GM23248 (cell line): ENCODE results near the gene BEND7. TPM values are rescaled to one million over a fixed set of nuclear protein-coding genes. Genes with fewer than 3 reads are reported as not detected.

Experiments
- DNase-seq: peaks from one replicate; pipeline ENCODE4 v3.0.0-alpha.2; 2015
- H2AFZ ChIP-seq: fragments of 200-600 bp; sonication (generic); 2 replicates; pipeline ENCODE4 v1.6.1; 2016; ENCODE audit warnings: antibody characterized with exemption
- H3F3A ChIP-seq: fragments of 200-600 bp; sonication (generic); 2 replicates; pipeline ENCODE4 v1.6.1; 2016; ENCODE audit warnings: mild to moderate bottlenecking, antibody characterized with exemption, mixed run types; ENCODE audit not compliant: insufficient read depth
- H3K27ac ChIP-seq: fragments of 200-600 bp; sonication (generic); 2 replicates; pipeline ENCODE4 v1.5.1; 2016; ENCODE audit warnings: mild to moderate bottlenecking
- H3K27me3 ChIP-seq: fragments of 200-600 bp; sonication (generic); replicated peaks from 2 replicates; pipeline ENCODE4 v1.6.1; 2016; ENCODE audit warnings: mild to moderate bottlenecking; ENCODE audit not compliant: insufficient read depth
- H3K36me3 ChIP-seq: fragments of 200-600 bp; sonication (generic); 2 replicates; pipeline ENCODE4 v1.6.1; 2016; ENCODE audit warnings: low read depth, mild to moderate bottlenecking
- H3K4me1 ChIP-seq: fragments of 200-600 bp; sonication (generic); 2 replicates; pipeline ENCODE4 v1.6.1; 2016; ENCODE audit warnings: mild to moderate bottlenecking; ENCODE audit not compliant: insufficient read depth
- H3K4me2 ChIP-seq: fragments of 200-600 bp; sonication (generic); one replicate; pipeline ENCODE4 v1.6.1; 2016; ENCODE audit warnings: mild to moderate bottlenecking; ENCODE audit not compliant: unreplicated experiment
- H3K4me3 ChIP-seq: fragments of 200-600 bp; sonication (generic); 2 replicates; pipeline ENCODE4 v1.5.1; 2016; ENCODE audit warnings: mild to moderate bottlenecking
- H3K79me2 ChIP-seq: fragments of 200-600 bp; sonication (generic); 2 replicates; pipeline ENCODE4 v1.6.1; 2016; ENCODE audit warnings: mild to moderate bottlenecking; ENCODE audit not compliant: insufficient read depth
- H3K9ac ChIP-seq: fragments of 200-600 bp; sonication (generic); 2 replicates; pipeline ENCODE4 v1.6.1; 2016; ENCODE audit warnings: mild to moderate bottlenecking
- H3K9me2 ChIP-seq: fragments of 200-600 bp; sonication (generic); 2 replicates; pipeline ENCODE4 v1.6.1; 2016; ENCODE audit warnings: mixed run types, mild to moderate bottlenecking, moderate library complexity; ENCODE audit not compliant: insufficient read depth
- H3K9me3 ChIP-seq: fragments of 200-600 bp; sonication (generic); one replicate; pipeline ENCODE4 v1.6.1; 2017; ENCODE audit warnings: low read depth
- H4K20me1 ChIP-seq: fragments of 200-600 bp; sonication (generic); 2 replicates; pipeline ENCODE4 v1.6.0; 2016; ENCODE audit not compliant: insufficient read depth
- EZH2 ChIP-seq: fragments of 200-600 bp; sonication (generic); IDR thresholded peaks from 2 replicates; pipeline ENCODE4 v1.6.1; 2018; ENCODE audit warnings: antibody characterized with exemption, mild to moderate bottlenecking; ENCODE audit not compliant: insufficient read depth, poor library complexity, severe bottlenecking
- EZH2phosphoT487 ChIP-seq: fragments of 200-600 bp; sonication (generic); IDR thresholded peaks from 2 replicates; pipeline ENCODE4 v1.6.1; 2018; ENCODE audit warnings: antibody characterized with exemption, moderate library complexity, mild to moderate bottlenecking, low read depth; ENCODE audit not compliant: insufficient read depth
- WGBS, 2 experiments: methylation state at CpG; one replicate each; pipeline ENCODE4 v1.1.6; 2015 to 2017; ENCODE audit warnings: low lambda C conversion rate in 2 of 2, low coverage in 1 of 2; ENCODE audit errors: missing lambda C conversion rate in 2 of 2; 5-methylcytosine and 5-hydroxymethylcytosine counted together
- in situ Hi-C: fragments of 300-500 bp; cut with MboI; formaldehyde crosslinking; loops from 2 replicates; pipeline ENCODE4 v1.15.0; 2020
- polyA plus RNA-seq: library from polyadenylated mRNA; unstranded; fragments of >200 nt; fragmentation: Nextera tagmentation; extraction: Ambion mirVana; gene quantifications from 2 replicates; pipeline ENCODE4 v1.2.1, GENCODE V29; 2016
- total RNA-seq: library from RNA; depleted of rRNA; stranded (reverse); fragments of >200 nt; shearing (Covaris generic); gene quantifications from 2 replicates; pipeline ENCODE4 v1.2.3, GENCODE V29; 2014; rRNA removed

Gene BEND7, protein sequence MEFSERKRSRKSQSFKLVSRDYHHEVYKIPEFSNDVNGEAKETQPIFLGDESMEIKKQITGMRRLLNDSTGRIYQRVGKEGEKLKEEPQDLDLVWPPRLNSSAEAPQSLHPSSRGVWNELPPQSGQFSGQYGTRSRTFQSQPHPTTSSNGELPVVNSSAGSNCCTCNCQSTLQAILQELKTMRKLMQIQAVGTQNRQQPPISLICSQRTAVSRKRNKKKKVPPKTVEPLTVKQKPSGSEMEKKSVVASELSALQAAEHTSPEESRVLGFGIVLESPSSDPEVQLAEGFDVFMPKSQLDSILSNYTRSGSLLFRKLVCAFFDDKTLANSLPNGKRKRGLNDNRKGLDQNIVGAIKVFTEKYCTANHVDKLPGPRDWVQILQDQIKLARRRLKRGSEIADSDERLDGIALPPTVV
- total RNA-seq (5.8 and 6.4 TPM in 2 replicates), polyA plus RNA-seq (1.7 and 2.3 TPM in 2 replicates)

DNA sequence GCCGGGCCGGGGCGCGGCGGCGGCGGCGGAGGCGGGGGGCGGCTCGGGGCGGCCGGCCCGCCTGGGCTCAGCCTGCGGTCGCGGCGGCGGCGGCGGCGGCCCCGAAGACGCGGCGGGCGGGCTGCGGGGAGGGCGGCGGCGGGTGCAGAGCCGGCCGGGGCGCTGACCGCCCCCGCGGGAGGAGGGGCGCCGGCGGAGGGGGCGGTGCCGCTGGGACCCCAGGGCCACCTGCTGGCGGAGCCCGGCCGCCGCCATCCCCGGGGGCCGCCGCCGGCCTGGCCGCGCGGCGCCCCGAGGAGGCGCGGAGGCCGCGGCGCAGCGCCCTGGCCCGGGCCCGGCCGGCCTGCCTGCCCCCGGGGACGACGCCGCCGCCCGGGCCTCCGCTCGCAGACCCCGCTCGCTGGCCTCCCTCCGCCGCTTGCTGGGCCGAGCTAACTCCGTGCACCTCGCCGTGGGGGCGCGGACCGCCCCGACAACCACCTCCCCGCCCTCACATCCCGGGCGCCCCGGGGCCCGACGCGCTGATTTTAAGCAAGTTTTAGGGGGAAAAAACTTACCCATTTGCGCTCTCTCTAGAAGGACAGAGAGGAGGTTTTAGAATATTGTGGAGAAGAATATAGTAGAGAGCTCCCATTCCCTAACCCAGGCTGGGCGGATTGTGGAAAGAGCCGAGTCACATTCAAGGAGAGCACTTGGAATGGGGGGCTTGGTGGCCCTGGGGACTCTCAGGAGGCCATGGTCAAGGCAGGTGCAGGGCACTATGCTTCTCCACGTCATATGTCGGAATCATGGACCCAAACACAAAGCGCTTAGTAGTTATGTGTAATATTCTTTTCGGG, at the start of gene BEND7:
BEND7 (minus strand) TSS at position 140 of the 839 bp plus-strand sequence. CDS start 481 bp downstream, outside the sequence.
- H3K9ac ChIP-seq, result peak within 1 kb of the TSS; percentile 62
- no peaks in the 10 kb centered on the region for H3K9me3 ChIP-seq
- H3K9me2 ChIP-seq, result no peaks in the 10 kb centered on the region
- peaks cover 3% of the 10 kb centered on the region; the same call in 1 of the 2 replicates for H3K27me3 ChIP-seq
- H3K36me3 ChIP-seq, result no peaks in the 10 kb centered on the region
- 0 out of 2 replicates have a peak within 1 kb of the TSS, but pooled peaks have one; percentile 21 for H3K27ac ChIP-seq
- peak; percentile 52 for DNase-seq
- TF ChIP-seq EZH2 (no peak), EZH2phosphoT487 (no peak)
- WGBS, 2 experiments, result 4 to 12% methylated on average over 11 to 61 of the region's 98 CpGs
- H3K4me1 ChIP-seq, result peaks cover 14% of the 10 kb centered on the region
- peak within 1 kb of the TSS; percentile 88 for H2AFZ ChIP-seq
- H3K4me2 ChIP-seq, result peak within 1 kb of the TSS; percentile 86
- peaks cover 16% of the 10 kb centered on the region for H3F3A ChIP-seq
- 0 out of 2 replicates have a peak, but pooled peaks cover 4% of the 10 kb centered on the region for H3K79me2 ChIP-seq
- in situ Hi-C loops, result no loop called here
- H4K20me1 ChIP-seq, result no peaks in the 10 kb centered on the region
- H3K4me3 ChIP-seq, result peak within 1 kb of the TSS; percentile 78

DNA sequence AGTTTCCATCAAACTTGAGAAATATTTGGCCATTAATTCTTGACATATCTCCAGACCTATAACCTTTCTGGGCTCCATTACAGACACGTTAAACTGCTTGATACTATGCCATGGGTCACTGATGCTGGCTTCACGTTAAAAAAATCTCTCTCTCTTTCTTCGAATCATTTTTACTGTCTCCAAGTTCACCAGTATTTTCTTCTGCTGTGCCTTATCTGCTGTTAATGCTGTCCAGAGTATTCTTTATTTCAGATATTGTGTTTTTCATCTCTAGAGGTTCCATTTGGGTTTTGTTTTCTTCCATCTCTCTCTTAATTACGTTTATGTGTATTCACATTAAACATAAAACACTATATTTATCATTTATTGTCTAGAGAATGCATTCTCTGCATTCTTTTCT, 45.1 kb upstream of the BEND7 start:
- H3F3A ChIP-seq, result no peaks in the 10 kb centered on the region
- no peaks in the 10 kb centered on the region for H3K79me2 ChIP-seq
- H4K20me1 ChIP-seq, result no peaks in the 10 kb centered on the region
- in situ Hi-C loops, result no loop called here
- no peak for DNase-seq
- H3K27me3 ChIP-seq, result peaks cover 22% of the 10 kb centered on the region
- H3K4me2 ChIP-seq, result no peak overlapping the region
- H3K9me3 ChIP-seq, result no peaks in the 10 kb centered on the region
- H3K36me3 ChIP-seq, result no peaks in the 10 kb centered on the region
- H3K9me2 ChIP-seq, result no peaks in the 10 kb centered on the region
- 48% methylated on average over 4 of the region's 4 CpGs for WGBS, 2 experiments
- H2AFZ ChIP-seq, result no peak overlapping the region
- H3K9ac ChIP-seq, result no peak overlapping the region
- H3K4me1 ChIP-seq, result no peaks in the 10 kb centered on the region
- H3K4me3 ChIP-seq, result no peak overlapping the region
- TF ChIP-seq EZH2phosphoT487 (no peak), EZH2 (no peak)
- no peak overlapping the region for H3K27ac ChIP-seq

DNA sequence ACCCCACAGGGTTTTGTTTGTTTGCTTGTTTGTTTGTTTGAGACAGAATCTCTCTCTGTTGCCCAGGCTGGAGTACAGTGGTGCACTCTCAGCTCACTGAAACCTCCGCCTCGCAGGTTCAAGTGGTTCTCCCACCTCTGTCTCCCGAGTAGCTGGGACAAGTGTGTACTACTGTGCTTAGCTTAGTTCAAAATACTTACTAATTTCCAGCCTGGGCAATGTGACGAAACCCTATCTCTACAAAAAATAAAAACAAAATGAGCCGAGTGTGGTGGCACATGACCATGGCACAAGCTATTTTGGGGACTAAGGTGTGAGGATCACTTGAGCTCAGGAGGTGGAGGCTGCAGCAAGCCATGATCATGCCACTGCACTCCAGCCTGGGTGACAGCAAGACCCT, 42.7 kb upstream of the BEND7 start:
- DNase-seq, result no peak
- Histone ChIP-seq H3K79me2 (no peaks in the 10 kb centered on the region), H3K4me2 (no peak overlapping the region), H3F3A (no peaks in the 10 kb centered on the region), H3K9ac (no peak overlapping the region), H3K4me1 (no peaks in the 10 kb centered on the region), H2AFZ (no peak overlapping the region), H3K4me3 (no peak overlapping the region), H3K9me2 (no peaks in the 10 kb centered on the region), H3K27me3 (peaks cover 17% of the 10 kb centered on the region), H3K9me3 (no peaks in the 10 kb centered on the region), H3K36me3 (no peaks in the 10 kb centered on the region), H4K20me1 (no peaks in the 10 kb centered on the region), H3K27ac (no peak overlapping the region)
- 61 to 63% methylated on average over 5 of the region's 5 CpGs for WGBS, 2 experiments
- in situ Hi-C loops, result no loop called here
- TF ChIP-seq EZH2phosphoT487, result no peak
- TF ChIP-seq EZH2, result no peak

DNA sequence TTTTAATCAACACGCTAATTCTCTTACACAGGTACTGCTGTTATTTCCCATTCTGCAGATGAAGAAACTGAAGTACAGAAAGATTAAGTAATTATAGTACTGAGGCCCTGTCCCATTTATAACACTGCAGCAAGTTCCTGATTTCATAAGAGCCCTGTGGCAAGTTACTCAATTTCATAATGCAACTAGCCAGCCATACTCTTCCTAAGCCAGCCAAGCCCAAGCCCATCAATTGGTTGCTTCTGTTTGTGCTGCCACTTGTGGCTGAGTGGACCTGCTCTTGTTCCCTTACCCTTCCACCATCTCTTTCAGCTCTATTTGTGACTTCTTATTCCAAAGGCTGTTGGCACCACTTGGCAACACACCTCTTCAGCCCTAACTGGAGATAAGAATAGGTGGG, 38.2 kb upstream of the BEND7 start:
- H3K9me2 ChIP-seq, result no peaks in the 10 kb centered on the region
- no peak overlapping the region for H3K9ac ChIP-seq
- no peaks in the 10 kb centered on the region for H3K27me3 ChIP-seq
- H3K27ac ChIP-seq, result no peak overlapping the region
- H4K20me1 ChIP-seq, result no peaks in the 10 kb centered on the region
- H3K4me1 ChIP-seq, result no peaks in the 10 kb centered on the region
- TF ChIP-seq EZH2 (no peak), EZH2phosphoT487 (no peak)
- H2AFZ ChIP-seq, result no peak overlapping the region
- no peaks in the 10 kb centered on the region for H3K36me3 ChIP-seq
- H3K4me2 ChIP-seq, result no peak overlapping the region
- H3F3A ChIP-seq, result no peaks in the 10 kb centered on the region
- no peaks in the 10 kb centered on the region for H3K9me3 ChIP-seq
- WGBS, 2 experiments, result 86 to 91% methylated on average over 1 of the region's 1 CpG
- H3K79me2 ChIP-seq, result no peaks in the 10 kb centered on the region
- DNase-seq, result peak; percentile 1
- in situ Hi-C loops, result no loop called here
- no peak overlapping the region for H3K4me3 ChIP-seq
